22Rv1 (cell line): ENCODE measurements around the gene DTHD1.

Experiments used
- CTCF ChIP-seq: fragments of 450-650 bp; IDR thresholded peaks from 2 replicates; pipeline ENCODE4 v1.5.1; 2017; ENCODE audit warnings: mild to moderate bottlenecking
- ZFX ChIP-seq: fragments of 450-650 bp; IDR thresholded peaks from 2 replicates; pipeline ENCODE4 v1.6.1; 2017; ENCODE audit warnings: antibody characterized with exemption, borderline replicate concordance

GRCh38 chr4:36324808-36325207 is 43.4 kb downstream of the DTHD1 start:
- TF ChIP-seq CTCF (no peak), ZFX (no peak)
